WTC11 (cell line): ENCODE results near the gene NELL2. TPM values are rescaled to one million over a fixed set of nuclear protein-coding genes. Genes with fewer than 3 reads are reported as not detected.

Source experiments
- ATAC-seq: fragments of 200-7000 bp; cut with Tn5 transposase; 2 replicates; pipeline ENCODE4 v1.10.0; 2021; ENCODE audit warnings: mild to moderate bottlenecking, moderate library complexity
- CTCF ChIA-PET: fragments of 300-600 bp; sonication (Branson Sonifier 250); formaldehyde crosslinking; loops from one replicate; lab custom pipeline; 2021; ENCODE audit warnings: antibody characterized with exemption; lab: Charles Lee
- POLR2A ChIA-PET: fragments of 350-600 bp; sonication (Branson Sonifier 250); formaldehyde crosslinking; loops from one replicate; lab custom pipeline; 2021; ENCODE audit warnings: antibody characterized with exemption; lab: Charles Lee
- DNase-seq: peaks from one replicate; pipeline ENCODE4 v3.0.0; 2021; ENCODE audit warnings: low spot score
- H3K27ac Mint-ChIP-seq: 2 replicates; pipeline ENCODE4 v1.8.0; 2021; ENCODE audit warnings: mixed read lengths
- H3K27me3 Mint-ChIP-seq: 2 replicates; pipeline ENCODE4 v1.8.0; 2021; ENCODE audit warnings: low read depth, mild to moderate bottlenecking, moderate library complexity, mixed read lengths
- H3K36me3 Mint-ChIP-seq: 2 replicates; pipeline ENCODE4 v1.8.0; 2021; ENCODE audit warnings: mixed read lengths
- H3K4me1 Mint-ChIP-seq: 2 replicates; pipeline ENCODE4 v1.8.0; 2022; ENCODE audit warnings: mixed read lengths
- H3K4me3 Mint-ChIP-seq: 2 replicates; pipeline ENCODE4 v1.8.0; 2021; ENCODE audit warnings: mild to moderate bottlenecking, moderate library complexity, mixed read lengths
- H3K9me3 Mint-ChIP-seq: 2 replicates; pipeline ENCODE4 v1.8.0; 2021; ENCODE audit warnings: mixed read lengths
- CBFB ChIP-seq: sonication (generic); formaldehyde crosslinking; IDR thresholded peaks from 2 replicates; pipeline ENCODE4 v1.8.1; 2022; ENCODE audit warnings: mild to moderate bottlenecking, low read depth, missing genetic modification reagents
- ERG ChIP-seq: fragments of 250-450 bp; sonication (Bioruptor Pico); IDR thresholded peaks from 2 replicates; pipeline ENCODE4 v1.8.0; 2021; ENCODE audit warnings: mild to moderate bottlenecking
- FOXK1 ChIP-seq: sonication (generic); formaldehyde crosslinking; IDR thresholded peaks from 2 replicates; pipeline ENCODE4 v1.8.0; 2022; ENCODE audit warnings: mild to moderate bottlenecking, moderate library complexity, missing genetic modification reagents
- GRHL2 ChIP-seq: fragments of 250-450 bp; sonication (Bioruptor Pico); IDR thresholded peaks from 2 replicates; pipeline ENCODE4 v1.8.0; 2022; ENCODE audit warnings: mild to moderate bottlenecking, moderate library complexity; ENCODE audit not compliant: insufficient replicate concordance, severe bottlenecking
- JAZF1 ChIP-seq: fragments of 250-450 bp; sonication (Bioruptor Pico); IDR thresholded peaks from 2 replicates; pipeline ENCODE4 v1.9.0; 2021; ENCODE audit warnings: moderate library complexity, mild to moderate bottlenecking, inconsistent platforms
- NFYB ChIP-seq: sonication (generic); formaldehyde crosslinking; conservative IDR thresholded peaks from 2 replicates; pipeline ENCODE4 v1.8.0; 2022; ENCODE audit warnings: low read depth, missing genetic modification reagents
- PRDM15 ChIP-seq: sonication (generic); formaldehyde crosslinking; IDR thresholded peaks from 2 replicates; pipeline ENCODE4 v1.8.0; 2022; ENCODE audit warnings: missing genetic modification reagents
- RORB ChIP-seq: fragments of 250-450 bp; sonication (Bioruptor Pico); IDR thresholded peaks from 2 replicates; pipeline ENCODE4 v1.9.0; 2021; ENCODE audit warnings: mild to moderate bottlenecking
- STAT6 ChIP-seq: sonication (generic); formaldehyde crosslinking; conservative IDR thresholded peaks from 2 replicates; pipeline ENCODE4 v1.8.1; 2023; ENCODE audit warnings: mild to moderate bottlenecking, low read depth, missing genetic modification reagents, moderate library complexity
- TEAD1 ChIP-seq: sonication (generic); formaldehyde crosslinking; IDR thresholded peaks from 2 replicates; pipeline ENCODE4 v1.8.0; 2022; ENCODE audit warnings: mild to moderate bottlenecking, missing genetic modification reagents
- USF2 ChIP-seq: sonication (generic); formaldehyde crosslinking; IDR thresholded peaks from 2 replicates; pipeline ENCODE4 v1.8.1; 2023; ENCODE audit warnings: mild to moderate bottlenecking, missing genetic modification reagents, moderate library complexity
- ZNF121 ChIP-seq: sonication (generic); formaldehyde crosslinking; IDR thresholded peaks from 2 replicates; pipeline ENCODE4 v1.8.0; 2023; ENCODE audit warnings: missing genetic modification reagents
- ZNF263 ChIP-seq: sonication (generic); formaldehyde crosslinking; IDR thresholded peaks from 2 replicates; pipeline ENCODE4 v1.8.1; 2022; ENCODE audit warnings: low read depth, mild to moderate bottlenecking, moderate library complexity, missing genetic modification reagents
- ZNF423 ChIP-seq: fragments of 250-450 bp; sonication (Bioruptor Pico); IDR thresholded peaks from 2 replicates; pipeline ENCODE4 v2.1.2; 2022; ENCODE audit warnings: mild to moderate bottlenecking, moderate library complexity
- ZNF425 ChIP-seq: fragments of 250-450 bp; sonication (Bioruptor Pico); conservative IDR thresholded peaks from 2 replicates; pipeline ENCODE4 v1.9.0; 2021; ENCODE audit warnings: mild to moderate bottlenecking
- ZNF512 ChIP-seq: sonication (generic); formaldehyde crosslinking; IDR thresholded peaks from 2 replicates; pipeline ENCODE4 v1.8.1; 2022; ENCODE audit warnings: missing genetic modification reagents, borderline replicate concordance
- total RNA-seq: library from RNA; stranded (reverse); gene quantifications from 3 replicates; pipeline ENCODE4 v1.2.3, GENCODE V29; 2021

The NELL2 gene
- total RNA-seq, 1 experiment from 2014 or later: 37.4 TPM

GRCh38 chr12:44628180-44628579 is 247.9 kb downstream of the NELL2 start:
- Mint-ChIP-seq H3K4me1 (peaks cover 27% of the 10 kb centered on the region), H3K4me3 (no peak overlapping the region), H3K36me3 (no peaks in the 10 kb centered on the region), H3K27ac (no peak overlapping the region), H3K9me3 (no peaks in the 10 kb centered on the region), H3K27me3 (no peaks in the 10 kb centered on the region)
- no peak for DNase-seq
- CTCF ChIA-PET: no interaction called here
- POLR2A ChIA-PET: no interaction called here
- TF ChIP-seq RORB (no peak), JAZF1 (CRISPR knock-in tag) (no peak), ZNF425 (CRISPR knock-in tag) (no peak), PRDM15 (no peak), FOXK1 (no peak), ERG (no peak), STAT6 (CRISPR knock-in tag) (no peak), USF2 (CRISPR knock-in tag) (no peak), GRHL2 (CRISPR knock-in tag) (no peak), CBFB (no peak), ZNF423 (no peak)
- no peak for ATAC-seq

- H3K9me3 Mint-ChIP-seq: no peaks in the 10 kb centered on the region
- H3K4me1 Mint-ChIP-seq: peaks cover 27% of the 10 kb centered on the region
- ATAC-seq: no peak
- H3K27ac Mint-ChIP-seq: no peak overlapping the region
- DNase-seq: no peak
- TF ChIP-seq ZNF263 (no peak), CBFB (no peak), TEAD1 (CRISPR knock-in tag) (no peak), ERG (no peak), ZNF512 (no peak), ZNF121 (CRISPR knock-in tag) (no peak), PRDM15 (no peak), NFYB (no peak)
- H3K27me3 Mint-ChIP-seq: no peaks in the 10 kb centered on the region
- POLR2A ChIA-PET: no interaction called here
- no peaks in the 10 kb centered on the region for H3K36me3 Mint-ChIP-seq
- CTCF ChIA-PET: no interaction called here
- H3K4me3 Mint-ChIP-seq: no peak overlapping the region
Observed at GRCh38 chr12:44627387-44628166, 248.5 kb downstream of the NELL2 start.
